HG03354 (cell line): Measurements from ENCODE around the gene SHC4.
"Not testable (repeated sequence)": the region's sequence is repeated elsewhere in the genome, so short reads cannot be mapped to it uniquely, and the experiment has no call there.

Experiments used
- ATAC-seq: cut with Tn5 transposase; IDR thresholded peaks from one replicate; pipeline ENCODE4 v1.9.1; 2021; ENCODE audit warnings: mild to moderate bottlenecking; ENCODE audit not compliant: unreplicated experiment, poor library complexity, severe bottlenecking

The SHC4 gene

GRCh38 chr15:48930735-48931134 is 33.0 kb downstream of the SHC4 start:
- no peak for ATAC-seq

DNA sequence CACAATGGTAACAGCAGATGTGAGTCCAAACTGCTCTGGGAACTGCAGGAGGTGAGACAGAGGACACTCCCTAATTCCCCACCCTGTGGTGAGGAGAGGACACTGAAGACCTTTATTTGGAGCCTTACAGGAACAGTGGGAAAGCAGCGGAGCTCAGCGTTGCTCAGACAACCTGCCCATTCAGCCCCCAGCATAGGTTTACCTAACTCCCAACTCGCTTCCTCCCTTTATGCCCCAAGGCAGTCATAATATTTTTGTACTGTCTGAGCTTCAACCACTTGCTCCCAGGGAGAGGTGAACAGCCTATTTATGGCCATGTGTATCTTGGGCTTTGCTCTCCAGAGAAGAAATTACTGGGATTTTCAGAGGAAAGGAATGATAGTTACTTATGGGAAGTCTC is 34.1 kb downstream of the SHC4 start:
- no peak for ATAC-seq

DNA sequence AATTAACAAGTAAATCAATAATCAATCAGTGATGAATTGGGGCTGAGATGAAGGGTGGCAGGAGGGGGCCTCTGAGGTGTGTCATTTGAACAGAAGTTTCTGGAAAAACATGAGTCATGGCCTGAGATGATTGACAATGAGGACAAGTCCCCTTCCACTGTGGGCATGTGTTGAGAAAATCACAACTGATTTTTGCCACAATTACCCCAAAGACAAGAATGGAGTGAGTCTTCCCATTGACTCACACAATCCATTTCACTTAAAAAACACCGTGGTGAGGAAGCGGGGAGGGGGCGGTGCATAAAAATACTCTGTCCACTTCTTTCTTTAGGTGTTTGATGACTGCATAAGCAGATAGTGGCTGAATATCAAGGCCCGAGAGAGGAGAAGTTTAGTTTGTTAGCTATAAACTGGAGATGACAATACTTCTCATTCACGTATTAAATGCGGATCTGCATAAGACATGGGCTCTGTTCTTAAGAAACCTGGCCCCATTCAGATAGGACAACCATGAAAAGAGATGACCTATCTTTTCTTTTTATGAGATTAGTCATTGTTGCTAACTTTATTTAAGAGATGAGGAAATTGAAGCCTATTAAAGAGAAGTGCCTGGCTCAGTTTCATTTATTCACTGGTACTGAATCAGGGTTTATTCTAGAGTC is 34.7 kb downstream of the SHC4 start:
- ATAC-seq = no peak

DNA sequence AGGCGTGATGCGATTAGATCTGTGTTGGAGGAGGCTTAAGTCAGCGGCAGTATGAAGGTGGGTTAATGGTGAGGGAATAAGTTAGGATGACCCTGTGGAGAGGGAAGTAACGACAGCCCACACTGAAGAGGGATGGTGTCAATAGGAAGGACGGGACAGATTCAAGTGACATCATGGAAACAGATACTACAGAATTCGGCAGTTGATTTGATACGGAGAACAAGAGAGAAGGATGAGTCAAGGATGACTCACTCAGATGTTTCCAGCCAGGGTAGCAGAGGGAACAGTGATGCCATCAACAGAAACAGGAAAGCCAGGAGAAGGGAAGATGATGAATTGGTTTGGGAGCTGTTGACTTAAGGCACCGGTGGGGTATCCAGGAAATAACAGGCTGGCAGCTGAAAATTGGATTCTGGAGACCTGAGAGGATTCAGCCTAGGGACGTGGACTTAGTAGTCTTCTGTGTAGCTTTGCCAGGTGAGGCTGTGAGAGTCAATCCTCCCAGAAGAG is 38.0 kb downstream of the SHC4 start:
- no peak for ATAC-seq

- ATAC-seq = no peak
Measured at GRCh38 chr15:48924528-48925393, 39.0 kb downstream of the SHC4 start.

DNA sequence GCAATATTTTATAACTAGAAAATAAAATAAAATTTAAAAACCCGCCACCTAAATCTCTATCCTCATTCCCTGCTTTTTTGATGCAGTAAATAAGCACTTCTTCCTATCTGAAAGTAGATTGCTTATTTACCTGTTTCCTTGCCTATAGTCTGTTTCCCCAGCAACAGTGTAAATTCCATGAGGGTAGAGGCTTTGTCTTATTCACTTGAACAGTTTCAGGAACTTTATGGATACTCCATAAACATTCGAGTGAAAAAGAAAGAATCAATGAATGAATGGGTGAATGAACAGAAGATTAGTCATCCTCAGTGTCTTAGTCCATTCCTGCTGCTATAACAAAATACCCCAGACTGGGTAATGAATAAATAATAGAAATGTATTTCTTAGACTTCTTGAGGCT is 41.7 kb downstream of the SHC4 start:
- ATAC-seq = no peak

- no peak for ATAC-seq
Measured at GRCh38 chr15:48916721-48917120, 47.0 kb downstream of the SHC4 start.

- no peak for ATAC-seq
Measured at GRCh38 chr15:48915861-48916260, 47.9 kb downstream of the SHC4 start.

DNA sequence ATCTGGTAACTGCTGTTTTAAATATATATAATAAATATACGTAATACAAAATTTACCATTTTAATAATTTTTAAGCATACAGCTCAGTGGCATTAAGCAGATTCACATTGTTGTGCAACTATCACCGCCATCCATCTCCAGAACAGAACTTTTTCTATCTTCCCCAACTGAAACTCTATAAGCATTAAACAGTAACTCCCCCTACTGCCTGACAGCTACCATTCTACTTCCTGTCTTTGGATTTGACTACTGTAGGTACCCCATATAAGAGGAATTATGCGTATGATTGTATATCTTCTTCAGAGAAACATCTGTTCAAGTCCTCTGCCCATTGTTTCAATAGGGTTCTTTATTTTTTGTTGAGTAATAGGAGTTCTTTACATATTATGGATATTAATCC is 49.0 kb downstream of the SHC4 start:
- no peak for ATAC-seq

DNA sequence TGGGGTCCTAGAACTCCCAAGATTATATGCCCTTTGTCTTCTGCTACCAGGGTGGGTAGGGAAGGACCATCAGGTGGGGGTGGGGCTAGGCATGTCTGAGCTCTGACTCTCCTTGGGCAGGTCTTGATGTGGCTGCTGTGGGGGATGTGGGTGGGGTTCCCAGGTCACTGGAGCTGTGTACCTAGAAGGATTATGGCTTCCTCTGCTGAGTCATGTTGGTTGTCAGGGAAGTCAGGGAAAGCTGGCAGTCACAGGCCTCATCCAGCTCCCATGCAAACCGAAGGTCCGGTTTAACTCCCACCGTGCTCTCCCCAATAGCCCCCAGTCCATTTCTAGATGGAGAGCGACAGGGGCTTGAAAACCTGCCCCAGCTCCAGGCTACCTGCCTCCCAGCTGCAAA is 50.6 kb downstream of the SHC4 start:
- no peak for ATAC-seq

- not testable (repeated sequence) for ATAC-seq
Measured at GRCh38 chr15:48910554-48910953, 53.2 kb downstream of the SHC4 start.

- ATAC-seq = not testable (repeated sequence)
Measured at GRCh38 chr15:48909313-48909712, 54.4 kb downstream of the SHC4 start.

DNA sequence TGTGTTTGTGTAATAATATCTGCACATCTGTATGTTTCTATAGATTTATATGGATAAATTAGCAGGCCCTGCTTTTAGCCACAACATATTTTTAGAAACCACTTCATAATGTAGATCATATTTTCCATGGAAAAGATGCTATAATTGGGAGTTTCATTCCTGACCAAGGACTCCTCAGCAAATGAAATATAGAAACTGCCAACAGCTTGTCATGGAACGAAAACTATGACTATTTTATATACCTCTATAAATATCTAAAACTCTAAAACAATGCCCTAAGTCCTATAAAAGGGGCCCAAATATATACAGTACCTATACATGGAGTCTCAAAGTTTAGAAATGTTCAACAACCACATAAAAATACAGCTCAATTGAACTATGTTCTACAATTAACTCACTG is 57.9 kb downstream of the SHC4 start:
- no peak for ATAC-seq

DNA sequence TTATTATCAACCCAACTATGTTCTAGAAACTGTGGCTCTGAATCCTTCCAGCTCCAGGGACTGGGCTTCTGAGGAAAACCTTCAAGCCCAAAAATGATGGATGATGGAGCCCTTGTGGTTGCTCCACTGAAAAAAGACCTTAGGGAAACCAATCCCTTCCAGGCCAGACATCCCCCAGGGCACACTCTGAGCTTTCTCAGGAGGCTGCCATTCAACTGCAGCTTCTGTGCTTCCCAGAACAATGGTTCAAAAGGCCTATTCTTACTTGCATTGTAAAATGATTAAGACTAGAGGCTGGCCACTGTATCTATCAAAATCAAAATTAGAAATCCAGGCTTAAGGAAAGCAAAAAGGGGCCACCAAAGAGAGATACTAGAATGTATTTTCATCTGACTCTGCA is 58.5 kb downstream of the SHC4 start:
- no peak for ATAC-seq

DNA sequence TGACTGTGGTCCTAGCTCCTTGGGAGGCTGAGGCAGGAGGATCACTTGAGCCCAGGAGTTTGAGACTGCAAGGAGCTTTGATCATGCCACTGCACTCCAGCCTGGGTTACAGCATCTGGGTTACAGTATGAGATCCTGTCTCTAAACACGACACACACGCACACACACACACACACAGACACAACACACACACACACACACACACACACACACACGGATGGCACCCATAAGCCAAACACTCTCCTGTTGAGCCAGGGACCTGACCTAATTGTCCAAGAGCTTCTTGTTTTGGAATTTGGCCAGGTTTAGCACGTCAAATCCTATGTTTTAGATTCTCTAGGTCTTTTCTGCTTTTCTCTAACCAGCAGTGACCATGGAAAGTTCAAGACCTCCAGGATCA is 59.0 kb downstream of the SHC4 start:
- ATAC-seq = no peak

DNA sequence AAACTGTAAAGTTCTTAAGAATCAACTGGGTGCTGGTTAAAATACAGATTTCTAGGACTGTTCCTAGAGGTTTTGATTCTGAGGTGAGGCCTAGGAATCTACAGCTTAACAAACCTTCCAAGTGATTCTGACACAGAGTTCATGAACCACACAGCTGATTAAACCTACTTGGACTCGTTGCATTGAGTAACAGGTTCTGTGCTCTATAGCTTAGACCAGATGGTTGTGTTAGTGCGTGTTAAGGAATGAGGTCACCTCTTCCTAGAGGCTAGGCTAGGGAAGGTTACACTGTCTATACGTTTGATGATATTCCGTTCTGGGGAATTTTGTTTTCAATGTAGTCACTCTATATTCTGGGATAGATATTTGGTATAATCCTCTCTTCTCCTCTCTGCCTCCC is 63.9 kb downstream of the SHC4 start:
- ATAC-seq = no peak

- ATAC-seq = no peak
Measured at GRCh38 chr15:48898446-48898845, 65.3 kb downstream of the SHC4 start.

GRCh38 chr15:48898032-48898431 is 65.7 kb downstream of the SHC4 start:
- no peak for ATAC-seq

- ATAC-seq = no peak
Measured at GRCh38 chr15:48896869-48897814, 66.6 kb downstream of the SHC4 start.

DNA sequence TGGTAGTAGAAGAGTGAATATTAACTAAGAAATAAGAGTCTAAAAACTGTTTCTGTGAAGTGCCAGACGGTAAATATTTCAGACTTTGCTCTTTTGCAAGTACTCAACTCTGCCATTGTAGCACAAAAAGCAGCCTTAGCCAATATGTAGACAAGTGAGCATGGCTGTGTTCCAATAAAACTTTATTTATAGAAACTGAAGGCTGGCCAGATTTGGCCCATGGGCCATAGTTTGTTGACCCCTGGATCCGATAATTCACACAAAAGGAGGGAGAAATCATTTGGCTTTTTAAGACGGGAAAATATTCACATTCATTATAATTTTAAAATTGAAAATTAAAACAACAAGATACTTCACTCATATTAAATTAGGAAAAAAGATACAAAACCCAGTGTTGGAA is 70.4 kb downstream of the SHC4 start:
- ATAC-seq = no peak
